HepG2 (cell line): ENCODE results near the gene SAMD14. TPM values are rescaled to one million over a fixed set of nuclear protein-coding genes. Genes with fewer than 3 reads are reported as not detected.

Experiments used
- ARNT ChIP-seq: fragments of 450-650 bp; IDR thresholded peaks from 2 replicates; pipeline ENCODE4 v1.6.1; 2017
- BATF2 ChIP-seq: sonication (generic); formaldehyde crosslinking; IDR thresholded peaks from 2 replicates; pipeline ENCODE4 v1.8.0; 2022; ENCODE audit warnings: mild to moderate bottlenecking, missing genetic modification reagents, moderate library complexity
- CHD2 ChIP-seq: IDR thresholded peaks from 2 replicates; pipeline ENCODE4 v1.6.1; 2011; ENCODE audit warnings: low read depth, low read length, improper control_type of control experiment
- ELF4 ChIP-seq: sonication (generic); formaldehyde crosslinking; IDR thresholded peaks from 2 replicates; pipeline ENCODE4 v1.5.0; 2020; ENCODE audit warnings: missing genetic modification reagents, mild to moderate bottlenecking, moderate library complexity, borderline replicate concordance
- GABPA ChIP-seq, 2 experiments: IDR thresholded peaks; 2 replicates each; pipeline ENCODE4 v1.6.1; 2011 to 2016; ENCODE audit warnings: low read depth in 2 of 2, low read length in 1 of 2, missing biosample characterization in 1 of 2, missing genetic modification characterization in 1 of 2
- HCFC1 ChIP-seq: fragments of 150-350 bp; IDR thresholded peaks from 2 replicates; pipeline ENCODE4 v1.6.1; 2014; ENCODE audit warnings: low read depth, low read length
- HINFP ChIP-seq: sonication (generic); formaldehyde crosslinking; IDR thresholded peaks from 2 replicates; pipeline ENCODE4 v1.4.0; 2020; ENCODE audit warnings: low read depth, mild to moderate bottlenecking, missing genetic modification reagents
- HNRNPL ChIP-seq: fragments of 200-400 bp; formaldehyde crosslinking; IDR thresholded peaks from 2 replicates; pipeline ENCODE4 v1.6.1; 2017; ENCODE audit warnings: mild to moderate bottlenecking, low read depth, low read length
- JUN ChIP-seq: sonication (generic); formaldehyde crosslinking; IDR thresholded peaks from 2 replicates; pipeline ENCODE4 v1.4.0; 2020; ENCODE audit warnings: mild to moderate bottlenecking, missing genetic modification reagents
- KDM1A ChIP-seq: IDR thresholded peaks from 2 replicates; pipeline ENCODE4 v1.6.1; 2016; ENCODE audit warnings: missing compliant biosample characterization
- KDM3A ChIP-seq: IDR thresholded peaks from 2 replicates; pipeline ENCODE4 v1.6.1; 2018; ENCODE audit warnings: low read depth, missing compliant biosample characterization
- KMT2A ChIP-seq: sonication (generic); formaldehyde crosslinking; IDR thresholded peaks from 2 replicates; pipeline ENCODE4 v1.4.0; 2020; ENCODE audit warnings: missing genetic modification reagents
- MEIS2 ChIP-seq: sonication (generic); formaldehyde crosslinking; IDR thresholded peaks from 2 replicates; pipeline ENCODE4 v1.9.0; 2021; ENCODE audit warnings: mild to moderate bottlenecking, missing genetic modification reagents
- MYC ChIP-seq: sonication (generic); formaldehyde crosslinking; IDR thresholded peaks from 2 replicates; pipeline ENCODE4 v1.9.0; 2021; ENCODE audit warnings: missing genetic modification reagents, borderline replicate concordance
- POLR2G ChIP-seq: fragments of 200-400 bp; formaldehyde crosslinking; IDR thresholded peaks from 2 replicates; pipeline ENCODE4 v1.6.1; 2018; ENCODE audit warnings: mild to moderate bottlenecking, low read depth, low read length, moderate library complexity
- SMAD3 ChIP-seq: sonication (generic); formaldehyde crosslinking; IDR thresholded peaks from 2 replicates; pipeline ENCODE4 v1.4.0; 2020; ENCODE audit warnings: missing genetic modification reagents
- SMARCE1 ChIP-seq: fragments of 450-650 bp; IDR thresholded peaks from 2 replicates; pipeline ENCODE4 v1.6.1; 2017; ENCODE audit warnings: borderline replicate concordance
- THAP8 ChIP-seq: sonication (generic); formaldehyde crosslinking; IDR thresholded peaks from 2 replicates; pipeline ENCODE4 v1.5.1; 2020; ENCODE audit warnings: missing genetic modification reagents, mild to moderate bottlenecking, borderline replicate concordance
- TSC22D2 ChIP-seq: sonication (generic); formaldehyde crosslinking; IDR thresholded peaks from 2 replicates; pipeline ENCODE4 v1.5.1; 2020; ENCODE audit warnings: missing genetic modification reagents, mild to moderate bottlenecking, borderline replicate concordance
- ZBTB43 ChIP-seq: sonication (generic); formaldehyde crosslinking; conservative IDR thresholded peaks from 2 replicates; pipeline ENCODE4 v1.4.0; 2020; ENCODE audit warnings: missing genetic modification reagents
- ZFP36 ChIP-seq: fragments of 150-350 bp; IDR thresholded peaks from 2 replicates; pipeline ENCODE4 v1.6.1; 2018; ENCODE audit warnings: borderline replicate concordance, low read length, low read depth; ENCODE audit not compliant: partially characterized antibody
- ZFP36L1 ChIP-seq: sonication (generic); formaldehyde crosslinking; IDR thresholded peaks from 2 replicates; pipeline ENCODE4 v1.8.0; 2022; ENCODE audit warnings: mild to moderate bottlenecking, missing genetic modification reagents, moderate library complexity
- ZNF317 ChIP-seq: sonication (generic); formaldehyde crosslinking; IDR thresholded peaks from 2 replicates; pipeline ENCODE4 v1.5.0; 2020; ENCODE audit warnings: mild to moderate bottlenecking, missing genetic modification reagents
- ZNF333 ChIP-seq: sonication (generic); formaldehyde crosslinking; IDR thresholded peaks from 2 replicates; pipeline ENCODE4 v1.4.0; 2020; ENCODE audit warnings: mild to moderate bottlenecking, missing genetic modification reagents, borderline replicate concordance
- ZNF563 ChIP-seq: sonication (generic); formaldehyde crosslinking; IDR thresholded peaks from 2 replicates; pipeline ENCODE4 v1.8.0; 2022; ENCODE audit warnings: mild to moderate bottlenecking, moderate library complexity, missing genetic modification reagents
- polyA plus RNA-seq, 8 experiments: library from polyadenylated mRNA; depleted of rRNA in 3 of 8; stranded (reverse) in 7 of 8; unstranded in 1 of 8; fragments of >200 nt; fragmentation: Illumina TruSeq in 4 of 8; extraction: Trizol in 4 of 8; gene quantifications; 2 replicates each; pipeline versions ENCODE4 v1.2.1 to v1.2.3, GENCODE V29; 2011 to 2016; ENCODE audit warnings: low read depth in 4 of 8, missing spikeins in 1 of 8, mixed read lengths in 1 of 8; ENCODE audit not compliant: insufficient read depth in 1 of 8
- total RNA-seq, 5 experiments: library from RNA; depleted of rRNA; stranded (reverse); fragments of >200 nt; fragmentation: Illumina TruSeq; extraction: Trizol; gene quantifications; 2 replicates each; pipeline ENCODE4 v1.2.3, GENCODE V29; 2016; ENCODE audit warnings: low read depth in 1 of 5

SAMD14 gene
- total and polyA plus RNA-seq, 2 of the 13 experiments (the other 11 are each of a cell fraction or from before 2014, with no cell fraction given): 0.07 to 0.22 TPM

- TF ChIP-seq HINFP (0 out of 2 replicates have a peak, but pooled peaks have one; percentile 74), HNRNPL (0 out of 2 replicates have a peak, but pooled peaks have one; percentile 52), ZFP36 (no peak), ZNF333 (0 out of 2 replicates have a peak, but pooled peaks have one; percentile 61), HCFC1 (no peak), KMT2A (CRISPR knock-in tag) (peak; percentile 82), ZNF563 (no peak), SMARCE1 (no peak), JUN (CRISPR knock-in tag) (no peak), THAP8 (CRISPR knock-in tag) (no peak), ARNT (no peak), KDM3A (CRISPR knock-in tag) (peak; percentile 75; the same call in 1 of the 2 replicates), BATF2 (no peak), MYC (peak; percentile 47; the same call in 1 of the 2 replicates), KDM1A (peak; percentile 50), GABPA (IDR thresholded peaks at IDR 0.05; ENCODE audit: low read depth, low read length) (peak; percentile 52), GABPA (CRISPR knock-in tag; IDR thresholded peaks at IDR 0.05; ENCODE audit: low read depth) (peak; percentile 74), CHD2 (no peak), SMAD3 (peak; percentile 61; the same call in 1 of the 2 replicates), MEIS2 (CRISPR knock-in tag) (peak; percentile 55; the same call in 1 of the 2 replicates), ZNF317 (CRISPR knock-in tag) (0 out of 2 replicates have a peak, but pooled peaks have one; percentile 51), TSC22D2 (CRISPR knock-in tag) (peak; percentile 52; the same call in 1 of the 2 replicates), ZFP36L1 (CRISPR knock-in tag) (no peak), ZBTB43 (CRISPR knock-in tag) (0 out of 2 replicates have a peak, but pooled peaks have one; percentile 35), ELF4 (no peak), POLR2G (0 out of 2 replicates have a peak, but pooled peaks have one; percentile 32)
These were observed 21.3 kb upstream of the SAMD14 start (continued) for GRCh38 chr17:50151041-50151936.
